HG02870 (cell line): ENCODE measurements around the gene NHS.

Source experiments
- ATAC-seq: cut with Tn5 transposase; IDR thresholded peaks from one replicate; pipeline ENCODE4 v1.9.1; 2021; ENCODE audit warnings: mild to moderate bottlenecking, moderate library complexity; ENCODE audit not compliant: unreplicated experiment

NHS gene

GRCh38 chrX:17610788-17611187, 235.8 kb downstream of the NHS start:
- ATAC-seq, result no peak

- peak; percentile 53 for ATAC-seq
Observed at GRCh38 chrX:17613979-17614588, 239.1 kb downstream of the NHS start.

GRCh38 chrX:17616936-17617335, 241.9 kb downstream of the NHS start:
- no peak for ATAC-seq

- no peak for ATAC-seq
Observed at GRCh38 chrX:17617806-17618205, 242.8 kb downstream of the NHS start.

GRCh38 chrX:17621566-17622270, 246.7 kb downstream of the NHS start:
- ATAC-seq, result no peak

GRCh38 chrX:17622331-17622730, 247.3 kb downstream of the NHS start:
- no peak for ATAC-seq

GRCh38 chrX:17623750-17624149, 248.8 kb downstream of the NHS start:
- no peak for ATAC-seq

- no peak for ATAC-seq
Observed at GRCh38 chrX:17627026-17627425, 252.0 kb downstream of the NHS start.

- no peak for ATAC-seq
Observed at GRCh38 chrX:17628976-17629375, 254.0 kb downstream of the NHS start.

GRCh38 chrX:17629519-17629918, 254.5 kb downstream of the NHS start:
- no peak for ATAC-seq

- no peak for ATAC-seq
Observed at GRCh38 chrX:17631647-17632046, 256.6 kb downstream of the NHS start.

- no peak for ATAC-seq
Observed at GRCh38 chrX:17632942-17633341, 257.9 kb downstream of the NHS start.

- no peak for ATAC-seq
Observed at GRCh38 chrX:17633546-17633945, 258.5 kb downstream of the NHS start.

- no peak for ATAC-seq
Observed at GRCh38 chrX:17634542-17635207, 259.7 kb downstream of the NHS start.

- no peak for ATAC-seq
Observed at GRCh38 chrX:17635231-17635630, 260.2 kb downstream of the NHS start.

GRCh38 chrX:17637235-17637634, 262.2 kb downstream of the NHS start:
- ATAC-seq, result no peak

GRCh38 chrX:17638731-17639130, 263.7 kb downstream of the NHS start:
- no peak for ATAC-seq

- ATAC-seq, result no peak
Observed at GRCh38 chrX:17642891-17643290, 267.9 kb downstream of the NHS start.

- ATAC-seq, result no peak
Observed at GRCh38 chrX:17643528-17643927, 268.5 kb downstream of the NHS start.

GRCh38 chrX:17644001-17644400, 269.0 kb downstream of the NHS start:
- ATAC-seq, result no peak

- ATAC-seq, result no peak
Observed at GRCh38 chrX:17654116-17654515, 279.1 kb downstream of the NHS start.
